Stimulated activated CD4-positive, alpha-beta T cell treated with anti-CD3 and anti-CD28 coated beads, Interleukin-1b, Interleukin-23, amount 100 ng/mL, for 48 hours (primary cell): ENCODE data around the gene TAOK3.
"Not testable (repeated sequence)": the region's sequence is repeated elsewhere in the genome, so short reads cannot be mapped to it uniquely, and the experiment has no call there.

Experiments used
- DNase-seq: peaks from one replicate; pipeline ENCODE4 v3.0.0-alpha.2; 2020

TAOK3 gene

DNA sequence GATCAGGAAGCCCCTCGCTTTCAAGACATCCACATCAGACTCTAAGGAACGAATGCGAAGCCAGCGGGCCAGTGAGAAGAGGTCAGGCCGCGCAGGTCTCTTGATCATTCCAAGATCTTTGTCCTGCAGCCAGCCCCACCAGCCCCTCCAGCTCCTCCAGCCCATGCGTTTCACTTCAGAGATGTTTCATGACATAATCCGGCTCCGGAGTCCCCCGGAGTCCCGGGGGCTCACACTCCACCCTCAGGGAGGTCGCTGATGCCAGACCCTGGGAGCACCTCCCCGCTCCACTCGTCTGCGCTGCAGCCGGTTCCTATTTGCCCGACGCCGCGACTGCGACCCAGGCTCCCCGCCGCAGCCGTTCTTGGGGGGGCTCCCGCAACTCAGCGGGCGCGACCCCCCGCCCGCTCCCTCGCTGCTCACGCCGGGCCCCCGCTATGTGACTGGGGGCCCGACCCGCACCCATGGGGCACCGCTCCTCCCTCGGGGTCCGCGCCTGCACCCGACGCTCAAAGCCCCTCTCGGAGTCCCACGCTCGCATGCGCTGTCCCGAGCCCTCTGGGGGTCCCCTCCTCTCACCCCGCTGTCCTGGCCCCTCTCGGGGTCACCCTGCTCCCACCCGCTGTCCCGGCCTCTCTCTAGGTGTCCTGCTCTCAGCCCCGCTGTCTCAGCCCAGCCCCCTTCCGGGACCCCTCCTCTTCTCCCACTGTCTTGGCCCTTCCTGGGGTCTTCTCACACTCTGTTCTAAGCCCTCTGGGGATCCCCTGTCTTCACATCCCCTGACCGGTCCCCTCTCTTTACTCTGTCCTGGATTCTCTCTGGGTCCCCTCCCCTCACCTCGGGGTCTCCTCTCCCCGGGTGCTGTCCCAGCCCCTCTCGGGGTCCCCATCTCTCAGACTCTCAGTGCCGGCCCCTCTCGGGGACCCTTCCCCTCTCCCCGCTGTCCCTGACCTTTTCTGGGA lies 1.1 kb downstream of the TAOK3 start:
- no peak for DNase-seq

DNA sequence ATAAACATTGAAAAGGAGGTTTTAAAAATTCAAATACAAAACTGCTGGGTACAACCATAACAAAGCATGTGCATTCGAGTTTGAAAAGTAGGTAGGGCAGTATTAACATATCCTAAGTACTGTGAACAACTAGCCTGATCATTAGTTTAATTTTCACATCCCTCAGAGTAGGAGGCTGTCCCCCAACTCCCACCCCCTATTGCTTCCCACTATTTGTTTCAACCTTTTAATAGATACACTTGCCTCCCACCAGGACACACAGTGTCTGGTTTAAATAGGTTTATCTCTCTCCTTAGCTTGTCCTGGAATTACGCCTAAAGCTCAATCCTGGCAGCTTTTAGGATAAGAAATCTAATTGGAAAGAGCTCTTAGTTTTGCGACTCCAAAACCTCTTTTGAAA lies 2.1 kb downstream of the TAOK3 start:
- DNase-seq, result no peak

DNA sequence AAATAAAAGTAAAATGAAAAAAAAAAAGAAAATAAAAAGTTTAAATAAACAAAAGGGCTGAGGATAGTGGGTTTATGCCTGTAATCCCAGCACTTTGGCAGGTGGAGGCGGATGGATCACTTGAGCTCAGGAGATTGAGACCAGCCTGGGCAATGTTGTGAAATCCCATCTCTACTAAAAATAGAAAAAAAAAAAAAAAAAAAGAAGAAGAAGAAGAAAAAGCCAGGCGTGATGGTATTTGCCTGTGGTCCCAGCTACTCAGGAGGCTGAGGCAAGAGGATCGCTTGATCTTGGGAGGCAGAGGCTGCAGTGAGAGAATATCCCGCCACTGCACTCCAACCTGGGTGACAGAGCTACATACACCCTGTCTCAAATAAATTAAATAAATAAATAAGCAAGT lies 3.9 kb downstream of the TAOK3 start:
- no peak for DNase-seq

DNA sequence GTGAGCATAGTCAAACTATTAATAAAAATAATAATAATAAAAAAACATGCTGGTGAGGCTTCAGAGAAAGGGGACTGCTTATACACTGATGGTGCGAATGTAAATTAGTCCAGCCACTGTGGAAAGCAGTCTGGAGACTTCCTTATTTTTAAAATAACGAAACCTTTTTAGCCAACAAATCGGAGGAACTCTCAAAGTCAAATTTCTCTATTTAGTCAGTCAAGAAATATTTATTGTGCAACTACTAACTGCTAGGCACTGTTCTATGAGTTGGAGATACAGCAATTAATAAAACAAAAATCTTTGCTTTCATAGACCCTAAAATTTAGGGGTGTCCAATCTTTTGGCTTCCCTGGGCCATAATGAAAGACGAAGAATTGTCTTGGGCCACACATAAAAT lies 10.8 kb downstream of the TAOK3 start:
- DNase-seq, result no peak

DNA sequence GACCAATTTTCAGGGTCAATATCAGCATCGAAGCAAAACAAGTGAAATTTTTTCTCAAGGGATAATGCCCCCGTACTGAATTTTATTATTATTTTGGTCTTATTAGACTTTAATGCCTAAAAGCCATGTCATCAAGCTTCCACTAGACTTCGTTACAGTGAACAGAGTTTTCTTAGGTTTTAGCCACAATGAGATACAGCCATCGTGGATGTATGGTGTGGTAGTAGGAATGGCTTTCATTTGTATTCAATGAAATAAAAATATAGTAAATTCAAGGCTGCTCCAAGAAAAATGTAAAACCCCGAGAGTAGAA lies 11.7 kb downstream of the TAOK3 start:
- DNase-seq, result no peak

DNA sequence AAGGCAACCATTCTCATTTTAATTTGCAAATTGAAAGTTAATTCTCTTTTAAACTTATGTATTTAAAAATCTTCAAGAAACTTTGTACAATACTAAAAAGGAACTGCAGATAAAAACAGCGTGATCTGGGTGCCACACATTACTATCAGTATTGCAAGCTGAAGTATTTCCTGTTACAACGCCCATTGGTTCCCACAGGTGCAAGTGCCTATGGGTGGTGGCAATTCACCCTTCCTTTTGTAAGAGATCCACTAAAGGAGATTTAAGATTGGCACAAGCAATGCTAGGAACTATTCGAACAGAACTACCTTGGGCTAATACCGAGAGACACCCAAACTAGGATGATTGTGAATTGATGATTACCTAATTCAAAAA lies 13.2 kb downstream of the TAOK3 start:
- DNase-seq, result peak; percentile 21

DNA sequence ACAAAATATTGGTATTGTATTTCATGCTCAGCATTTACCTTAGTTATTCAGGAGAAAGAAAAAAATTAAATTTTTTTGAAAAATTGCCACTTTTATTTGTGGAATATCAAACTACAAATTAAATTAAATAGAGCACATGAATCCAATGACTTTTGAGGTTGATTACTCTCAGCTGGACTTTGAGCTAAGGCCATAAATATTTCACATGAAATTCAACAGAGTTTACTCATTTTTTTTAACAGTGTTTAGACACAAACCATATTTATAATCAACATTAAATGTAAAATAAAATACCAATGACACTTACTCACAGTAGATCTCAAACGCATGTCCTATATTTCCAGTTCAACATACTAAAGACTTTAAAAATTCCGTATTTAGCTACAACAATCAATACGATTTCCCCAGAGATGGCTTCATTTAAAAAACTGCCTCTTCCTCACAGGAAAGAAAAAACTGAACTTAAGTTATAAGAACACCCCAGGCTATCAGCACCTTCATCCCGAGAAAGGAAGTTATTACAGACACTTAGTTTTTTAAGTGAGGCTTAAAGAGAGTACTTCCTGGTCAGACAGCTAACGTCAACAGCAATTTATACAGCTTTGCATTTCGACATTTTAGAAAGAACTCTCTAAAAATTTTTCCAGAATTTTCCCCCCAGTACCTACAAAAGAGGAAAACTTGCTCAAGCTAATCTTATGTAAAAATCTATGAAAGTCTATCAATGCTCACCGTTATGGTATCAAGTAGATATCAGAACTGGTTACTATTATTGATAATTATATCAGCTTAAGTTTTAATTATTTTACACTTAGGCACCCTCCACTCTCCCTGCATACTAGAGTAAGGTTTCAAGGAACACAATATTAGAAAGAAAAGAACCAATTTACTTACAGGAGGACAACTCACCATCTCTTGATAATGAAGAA lies 13.8 kb downstream of the TAOK3 start:
- DNase-seq, result no peak

DNA sequence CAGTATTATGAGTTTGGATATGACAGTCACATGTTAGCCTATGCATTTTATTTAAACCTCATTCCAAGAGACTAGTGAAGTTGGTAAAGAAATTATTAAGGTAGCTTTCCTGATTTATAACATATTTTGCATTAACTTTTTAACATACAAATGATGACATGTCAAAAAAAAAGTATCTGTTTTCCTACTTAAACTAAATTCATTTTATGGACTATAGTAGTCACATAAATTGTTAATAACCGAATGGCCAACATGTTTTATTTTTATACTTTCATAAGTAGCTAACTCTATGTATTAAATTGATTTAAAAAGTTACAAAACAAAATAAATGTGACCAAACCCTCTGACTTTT lies 14.7 kb downstream of the TAOK3 start:
- no peak for DNase-seq

DNA sequence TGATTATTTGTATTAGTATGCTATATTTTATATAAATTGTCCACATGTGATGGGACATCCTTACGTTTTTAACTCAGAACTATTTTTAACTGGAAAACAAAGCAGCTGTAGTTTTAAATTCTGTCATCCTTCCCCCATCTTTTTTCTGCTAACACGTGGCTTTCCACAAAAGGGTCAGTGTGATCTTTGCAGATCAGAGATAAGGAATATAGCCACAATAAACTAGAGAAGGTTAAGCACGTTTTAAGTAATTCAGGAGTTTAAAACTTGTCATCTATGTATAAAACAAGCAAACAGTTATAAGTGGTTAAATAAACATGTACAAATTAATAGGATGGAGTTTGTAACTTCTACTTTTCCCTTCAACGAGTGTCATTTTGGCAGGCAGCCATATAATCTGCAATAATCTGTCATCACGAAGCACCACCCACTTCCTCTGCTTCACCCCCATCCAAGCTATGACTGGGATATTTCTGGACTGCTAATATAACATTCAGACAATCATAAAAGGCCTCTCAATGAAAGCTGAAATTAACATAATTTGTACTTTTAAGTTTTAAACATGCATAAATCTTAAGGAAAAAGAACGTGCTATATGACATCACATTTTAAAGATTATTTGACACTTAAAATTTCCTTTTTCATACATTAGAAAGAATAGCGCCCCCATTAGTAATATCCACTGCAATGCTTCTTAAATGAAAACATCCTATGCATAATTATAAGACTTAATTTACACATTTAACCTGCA lies 15.3 kb downstream of the TAOK3 start:
- peak; percentile 44 for DNase-seq

DNA sequence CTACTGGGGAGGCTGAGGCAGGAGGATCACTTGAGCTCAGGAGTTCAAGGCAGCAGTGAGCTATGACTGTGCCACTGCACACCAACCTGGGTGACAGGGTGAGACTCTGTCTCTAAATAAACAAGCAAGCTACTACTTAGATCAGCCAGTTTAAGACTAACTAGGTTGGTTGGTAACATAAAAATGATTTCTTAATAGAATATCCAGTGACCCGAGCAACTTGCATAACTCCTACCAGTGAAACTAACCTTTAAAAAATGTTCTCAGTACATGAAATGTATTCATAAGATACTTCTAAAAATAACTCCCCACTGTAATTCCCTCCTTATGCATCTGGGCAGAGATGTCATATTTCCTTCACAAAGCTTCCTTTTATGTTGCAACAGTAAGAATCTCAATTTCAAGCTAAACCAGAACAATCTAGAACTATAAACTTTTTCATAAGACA lies 15.9 kb downstream of the TAOK3 start:
- peak; percentile 27 for DNase-seq

DNA sequence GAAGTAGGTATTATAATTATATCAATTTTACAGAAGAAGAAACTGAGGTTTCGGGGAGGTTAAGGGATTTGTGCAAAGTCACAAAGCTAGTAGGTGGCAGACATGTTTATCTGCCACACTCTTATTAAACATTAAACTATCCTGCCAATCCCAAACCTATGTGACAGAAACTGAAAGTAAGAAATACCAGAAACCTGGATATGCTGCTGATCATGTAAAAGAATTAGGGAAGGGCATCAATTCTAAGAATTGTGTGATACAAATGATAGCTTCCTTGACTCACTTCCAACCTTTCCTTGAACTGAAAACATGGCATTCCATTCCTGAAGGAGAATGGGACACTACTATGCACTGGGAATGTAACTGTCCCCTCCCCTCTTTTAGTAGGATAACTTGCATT lies 16.9 kb downstream of the TAOK3 start:
- DNase-seq, result no peak

DNA sequence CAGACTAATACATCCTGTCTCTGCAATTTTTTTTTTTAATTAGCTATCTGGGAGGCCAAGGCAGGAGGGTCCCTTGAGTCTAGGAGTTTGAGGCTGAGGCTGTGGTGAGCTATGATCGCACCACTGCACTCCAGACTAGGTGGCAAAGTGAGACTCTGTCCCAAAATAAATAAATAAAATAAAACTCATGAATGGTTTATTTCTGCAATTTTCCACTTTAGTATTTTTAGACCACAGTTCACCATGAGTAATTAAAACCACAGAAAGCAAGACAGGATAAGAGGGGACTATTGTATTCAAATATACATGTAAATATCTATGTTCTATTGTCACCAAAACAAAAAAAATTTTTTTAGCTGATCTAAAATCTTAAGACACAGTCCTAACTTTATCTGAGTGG lies 17.8 kb downstream of the TAOK3 start:
- DNase-seq, result no peak

DNA sequence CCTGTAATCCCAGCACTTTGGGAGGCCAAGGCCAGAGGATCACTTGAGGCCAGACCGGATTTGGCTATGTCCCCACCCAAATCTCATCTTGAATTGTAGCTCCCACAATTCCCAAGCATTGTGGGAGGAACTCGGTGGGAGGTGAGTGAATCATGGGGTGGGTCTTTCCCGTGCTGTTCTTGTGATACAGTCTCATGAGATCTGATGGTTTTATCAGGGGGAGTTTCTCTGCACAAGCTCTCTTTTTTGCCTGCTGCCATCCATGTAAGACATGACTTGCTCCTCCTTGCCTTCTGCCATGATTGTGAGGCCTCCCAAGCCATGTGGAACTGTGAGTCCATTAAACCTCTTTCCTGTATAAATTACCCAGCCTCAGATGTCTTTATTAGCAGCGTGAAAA lies 18.2 kb downstream of the TAOK3 start:
- not testable (repeated sequence) for DNase-seq

DNA sequence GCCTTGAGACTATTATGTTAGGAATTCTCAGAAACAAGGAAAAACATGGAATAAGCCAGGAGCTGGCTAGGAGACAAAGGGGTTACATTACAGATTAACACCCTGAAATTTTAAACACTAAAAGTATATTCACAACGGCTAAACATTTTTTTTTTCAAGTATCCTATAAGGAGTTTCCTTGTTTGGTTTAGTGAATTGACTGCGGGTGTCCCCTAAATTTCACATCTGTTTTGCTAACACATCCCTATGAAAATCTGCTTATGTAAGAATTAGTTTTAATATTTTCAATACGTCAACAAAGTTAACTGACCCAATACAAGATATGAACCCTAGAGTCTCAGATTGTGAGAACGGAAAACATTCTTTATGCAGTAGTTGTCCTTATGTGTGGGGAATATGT lies 19.0 kb downstream of the TAOK3 start:
- DNase-seq, result no peak

DNA sequence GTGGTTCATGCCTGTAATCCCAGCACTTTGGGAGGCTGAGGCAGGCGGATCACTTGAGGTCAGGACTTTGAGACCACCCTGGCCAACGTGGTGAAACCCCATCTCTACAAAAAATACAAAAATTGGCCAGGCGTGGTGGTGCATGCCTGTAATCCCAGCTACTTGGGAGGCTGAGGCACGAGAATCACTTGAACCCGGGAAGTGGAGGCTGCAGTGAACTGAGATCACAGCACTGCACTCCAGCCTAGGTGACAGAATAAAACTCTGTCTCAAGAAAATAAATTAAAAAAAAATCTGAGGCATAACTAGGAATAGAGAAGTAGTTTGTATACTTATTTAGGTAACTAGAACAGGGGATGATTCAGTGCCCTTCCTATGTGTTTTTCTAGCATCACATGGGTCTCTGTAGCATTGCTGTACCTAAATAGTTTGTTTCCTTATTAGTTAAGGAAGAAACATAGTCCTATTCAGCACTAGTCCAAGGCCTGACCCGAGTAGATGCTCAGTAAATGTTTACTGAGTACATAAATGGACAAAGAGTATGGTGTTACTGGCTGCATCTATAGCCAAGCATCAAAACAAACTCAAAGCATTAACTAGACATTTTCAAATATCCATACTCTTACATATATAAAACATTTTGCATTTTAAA lies 21.7 kb downstream of the TAOK3 start:
- no peak for DNase-seq

DNA sequence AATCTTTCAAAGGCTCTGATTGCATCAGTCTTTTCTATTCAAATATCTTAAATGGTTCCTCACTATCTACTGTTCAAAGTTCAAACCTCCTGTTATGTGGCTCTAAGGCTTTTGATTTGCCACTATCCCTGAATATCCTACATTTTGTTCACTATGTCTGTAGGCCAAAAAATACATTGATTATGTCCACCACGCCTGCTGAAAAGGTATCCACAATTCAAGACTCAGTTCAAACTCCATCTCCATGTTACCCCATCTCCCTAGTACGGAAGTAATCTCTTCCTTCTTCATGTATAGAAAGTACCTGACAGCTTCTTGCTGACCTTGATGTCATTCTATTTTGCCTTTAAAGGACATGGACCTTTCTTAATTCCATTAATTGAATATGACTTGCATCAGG lies 24.8 kb downstream of the TAOK3 start:
- DNase-seq, result no peak

DNA sequence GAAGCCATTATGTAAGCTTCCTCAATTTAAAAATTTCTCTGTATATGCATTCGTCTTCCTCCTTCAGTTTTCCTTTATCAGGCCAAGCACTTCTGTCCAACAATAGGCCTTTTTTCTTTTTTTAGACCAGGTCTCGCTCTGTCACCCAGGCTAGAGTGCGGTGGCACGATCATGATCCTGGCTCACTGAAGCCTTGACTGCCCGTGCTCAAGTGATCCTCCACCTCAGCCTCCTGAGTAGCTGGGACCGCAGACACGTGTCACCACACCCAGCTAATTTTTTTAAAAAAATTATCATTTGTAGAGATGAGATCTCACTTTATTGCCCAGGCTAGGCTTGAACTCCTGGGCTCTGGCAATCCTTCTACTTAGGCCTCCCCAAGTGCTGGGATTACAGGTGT lies 25.8 kb downstream of the TAOK3 start:
- no peak for DNase-seq

DNA sequence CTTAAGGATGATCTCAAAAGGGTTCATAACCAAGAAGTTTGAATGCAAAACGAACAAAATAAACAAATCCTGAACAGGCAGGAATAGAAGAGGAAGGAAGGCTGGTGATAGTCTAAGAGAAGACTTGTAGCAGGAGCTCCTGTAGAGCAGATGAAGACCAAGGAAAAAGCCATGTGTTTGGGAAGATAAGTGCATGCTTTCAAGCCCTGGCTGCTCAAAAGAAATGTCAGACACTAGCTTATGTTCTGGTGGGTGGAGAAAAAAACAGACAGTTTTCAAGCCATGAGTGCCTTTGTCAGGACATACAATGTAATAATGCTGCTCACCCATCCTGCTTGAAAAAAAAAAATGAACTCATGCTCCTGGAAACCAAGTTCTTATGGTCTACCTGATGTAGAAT lies 27.4 kb downstream of the TAOK3 start:
- no peak for DNase-seq

DNA sequence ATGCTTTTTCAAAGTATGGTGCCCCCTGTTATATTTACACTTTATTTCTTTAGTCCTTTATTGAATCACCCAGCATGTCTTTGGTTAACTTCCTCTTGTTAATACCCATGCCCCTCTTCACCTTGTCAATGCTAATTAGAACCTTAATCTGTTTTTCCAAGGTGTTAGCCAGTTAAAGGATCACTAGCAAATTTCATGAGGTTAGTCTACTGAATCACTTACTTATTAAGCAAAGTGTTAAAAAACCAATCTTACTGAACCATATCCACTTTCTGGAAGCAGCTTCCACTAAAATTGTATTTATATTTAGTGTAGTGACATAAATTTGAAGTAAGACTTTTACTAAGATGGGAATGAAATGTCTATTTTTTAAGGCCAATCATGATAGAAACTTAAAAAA lies 27.9 kb downstream of the TAOK3 start:
- DNase-seq, result no peak

DNA sequence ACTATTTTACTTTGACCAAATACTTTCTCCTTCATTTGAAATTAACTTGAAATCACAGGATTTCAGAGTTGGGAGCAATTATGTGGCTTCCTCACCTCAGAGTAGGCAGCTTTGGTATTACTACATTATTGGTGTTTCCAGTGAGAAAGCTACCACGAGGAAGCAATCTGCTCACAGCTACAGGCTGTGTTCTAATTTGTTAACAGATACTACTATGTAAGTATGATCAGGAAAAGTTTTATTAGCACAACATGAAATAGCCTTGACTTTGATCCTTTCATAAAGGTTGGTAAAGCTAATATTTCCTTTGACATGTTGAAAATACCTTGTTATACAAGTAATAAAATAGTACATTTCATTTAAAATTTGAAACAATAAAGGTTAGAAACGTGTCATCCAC lies 30.6 kb downstream of the TAOK3 start:
- DNase-seq, result no peak

DNA sequence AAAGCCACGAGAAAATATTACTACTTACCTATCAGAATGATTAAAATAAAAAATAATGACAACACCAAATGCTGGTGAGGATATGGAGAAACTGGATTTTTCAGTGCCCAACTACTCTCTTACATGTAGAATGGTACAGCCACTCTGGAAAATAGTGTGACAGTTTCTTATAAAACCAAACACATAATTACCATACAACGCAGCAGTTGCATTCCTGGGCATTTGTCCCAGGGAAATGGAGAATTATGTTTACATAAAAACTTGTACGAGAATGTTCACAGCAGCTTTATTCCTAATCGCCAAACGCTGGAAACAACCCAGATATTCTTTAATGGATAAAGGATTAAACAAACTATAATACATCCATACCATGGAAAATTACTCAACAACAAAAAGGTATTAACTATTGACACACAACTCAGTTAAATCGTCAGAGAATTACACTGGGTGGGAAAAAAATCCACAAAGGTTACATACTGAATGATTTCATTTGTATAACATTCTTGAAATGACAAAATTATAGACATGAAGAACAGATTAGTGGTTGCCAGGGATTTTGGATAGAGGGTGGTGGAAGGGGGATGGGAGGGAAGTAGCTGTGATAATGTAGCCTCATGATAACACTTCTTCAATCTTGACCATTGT lies 35.4 kb downstream of the TAOK3 start:
- no peak for DNase-seq

DNA sequence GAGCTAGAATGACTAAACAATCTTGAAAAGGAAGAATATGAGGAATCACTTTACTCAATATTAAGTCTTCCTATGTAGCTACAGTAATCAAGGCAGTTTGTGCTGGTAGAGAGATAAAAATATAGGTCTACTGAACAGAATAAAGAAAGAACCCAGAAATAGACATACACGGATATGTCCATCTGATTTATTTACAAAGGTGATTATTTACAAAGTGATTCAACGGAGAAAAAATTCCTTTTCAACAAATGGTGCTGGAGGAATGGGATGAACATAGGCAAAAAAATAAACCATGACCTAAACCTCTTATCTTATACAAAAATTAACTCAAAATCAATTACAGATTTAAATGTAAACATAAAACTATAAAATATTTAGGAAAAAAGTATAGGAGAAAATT lies 36.6 kb downstream of the TAOK3 start:
- DNase-seq, result no peak
